ENCODE results near the gene BDH2.
A peak's percentile ranks its signal among the peaks of the same experiment; 100 is the strongest.

The BDH2 gene

GRCh38 chr4:103099691-103100392 is at the start of gene BDH2:
Gene BDH2, minus strand, starts transcription at chr4:103099834. Its CDS starts 3,580 bp downstream, at chr4:103096254.
- peak; percentile 77 for DNase-seq

GRCh38 chr4:103144926-103145325 is 45.3 kb upstream of the BDH2 start:
- DNase-seq, result no peak

- no peak for DNase-seq
Measured at GRCh38 chr4:103137446-103137827, 37.8 kb upstream of the BDH2 start.

- DNase-seq, result no peak
Measured at GRCh38 chr4:103136671-103137445, 37.2 kb upstream of the BDH2 start.

GRCh38 chr4:103129174-103129573 is 29.5 kb upstream of the BDH2 start:
- DNase-seq, result no peak

- DNase-seq, result no peak
Measured at GRCh38 chr4:103126126-103126525, 26.5 kb upstream of the BDH2 start.

- DNase-seq, result no peak
Measured at GRCh38 chr4:103123114-103123513, 23.5 kb upstream of the BDH2 start.

GRCh38 chr4:103118166-103118565 is 18.5 kb upstream of the BDH2 start:
- no peak for DNase-seq

GRCh38 chr4:103111598-103111997 is 12.0 kb upstream of the BDH2 start:
- no peak for DNase-seq

GRCh38 chr4:103108542-103108941 is 8.9 kb upstream of the BDH2 start:
- no peak for DNase-seq

GRCh38 chr4:103105558-103106356 is 6.1 kb upstream of the BDH2 start:
- no peak for DNase-seq

GRCh38 chr4:103104886-103105285 is 5.3 kb upstream of the BDH2 start:
- DNase-seq, result no peak

GRCh38 chr4:103100691-103101090 is 1.1 kb upstream of the BDH2 start:
- no peak for DNase-seq

- DNase-seq, result no peak
Measured at GRCh38 chr4:103098756-103099440, 736 bp downstream of the BDH2 start.

GRCh38 chr4:103098341-103098740 is 1.3 kb downstream of the BDH2 start:
- no peak for DNase-seq

- DNase-seq, result no peak
Measured at GRCh38 chr4:103097112-103097511, 2.5 kb downstream of the BDH2 start.

GRCh38 chr4:103095080-103095479 is 4.6 kb downstream of the BDH2 start:
- DNase-seq, result no peak

GRCh38 chr4:103092245-103092644 is 7.4 kb downstream of the BDH2 start:
- no peak for DNase-seq

GRCh38 chr4:103091601-103092223 is 7.9 kb downstream of the BDH2 start:
- DNase-seq, result peak; percentile 31

GRCh38 chr4:103089481-103089880 is 10.2 kb downstream of the BDH2 start:
- DNase-seq, result no peak

- no peak for DNase-seq
Measured at GRCh38 chr4:103086551-103086950, 13.1 kb downstream of the BDH2 start.

GRCh38 chr4:103085555-103086196 is 14.0 kb downstream of the BDH2 start:
- no peak for DNase-seq

Measured in NCI-H1417 treated with DMSO at 0.1 percent for 48 hours (cell line).